Effector CD4-positive, alpha-beta T cell (primary cell): ENCODE data around the gene SUPT3H.

Source experiments
- DNase-seq: peaks from one replicate; pipeline ENCODE4 v3.0.0-alpha.2; 2020

The SUPT3H gene

GRCh38 chr6:45387236-45387635, 9.5 kb upstream of the SUPT3H start:
- DNase-seq, result no peak

GRCh38 chr6:45386501-45386900, 8.8 kb upstream of the SUPT3H start:
- no peak for DNase-seq

DNA sequence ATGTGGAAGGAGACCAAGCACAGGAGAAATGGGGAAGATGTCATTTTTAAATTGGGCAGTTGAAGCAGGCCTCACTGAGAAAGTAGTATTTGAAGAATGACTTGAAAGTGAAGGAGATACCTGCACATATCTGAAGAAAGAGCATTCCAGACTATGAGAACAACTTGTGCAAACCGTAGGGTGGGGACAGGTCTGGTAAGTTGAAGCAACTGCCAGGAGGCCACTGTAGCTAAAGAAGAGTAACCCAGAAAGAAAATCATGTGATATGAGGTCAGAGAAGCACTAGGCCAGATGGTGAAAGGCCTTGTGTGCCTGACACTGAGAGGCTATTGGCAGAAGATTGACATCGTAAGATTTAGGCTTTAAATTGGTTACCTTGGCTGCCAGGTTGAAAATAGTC, 4.7 kb upstream of the SUPT3H start:
- no peak for DNase-seq

DNA sequence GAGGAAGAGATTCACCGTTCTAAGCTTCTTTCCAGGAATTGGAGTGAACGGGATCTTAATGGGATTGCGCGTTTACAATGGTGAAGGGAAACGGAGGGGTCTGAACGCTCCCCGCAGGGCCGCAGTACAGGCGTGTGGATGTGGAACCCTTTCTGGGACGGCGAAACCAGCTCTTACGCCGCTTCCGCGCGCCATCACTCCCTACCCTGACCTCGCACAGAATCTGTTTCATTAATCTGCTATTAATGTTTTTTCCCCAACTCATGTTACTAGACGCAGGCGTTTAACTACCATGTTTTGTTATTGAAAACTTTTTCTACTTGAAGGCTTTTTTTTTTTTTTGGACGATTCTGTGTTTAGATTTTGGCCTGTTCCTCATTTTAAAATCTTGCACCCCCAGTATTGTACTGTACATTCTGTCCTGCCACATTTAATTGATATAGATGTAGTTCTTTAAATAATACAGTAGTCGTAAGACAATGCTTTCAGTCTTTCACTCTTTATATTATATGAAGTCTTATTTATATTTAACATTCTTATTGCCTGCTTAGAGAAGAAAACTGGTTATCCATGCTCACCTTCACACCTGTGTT, 696 bp upstream of the SUPT3H start:
- DNase-seq, result no peak

DNA sequence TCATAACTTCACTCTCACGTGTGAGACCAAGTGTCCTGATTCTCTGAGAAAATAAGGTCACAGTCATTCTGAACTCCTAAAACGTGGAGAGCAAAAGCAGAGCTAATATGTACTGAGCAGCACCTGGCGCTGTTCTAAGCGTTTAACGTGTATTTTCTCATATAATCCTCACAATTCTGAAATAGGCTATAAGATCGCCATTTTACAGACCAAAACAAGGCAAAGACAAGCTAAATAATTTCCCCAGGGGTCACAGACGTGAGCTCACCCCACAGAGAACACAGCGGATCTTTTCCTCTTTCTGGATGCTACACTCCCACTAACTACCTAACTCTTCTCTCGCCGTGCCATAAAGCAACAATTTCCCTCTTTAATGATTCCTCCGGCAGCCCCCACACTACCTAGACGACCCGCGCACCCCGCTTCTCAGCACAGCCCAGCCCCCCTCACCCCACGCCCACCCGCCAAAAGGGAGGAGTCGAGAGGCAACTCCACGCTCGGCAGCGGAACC, 636 bp downstream of the SUPT3H start:
- no peak for DNase-seq

DNA sequence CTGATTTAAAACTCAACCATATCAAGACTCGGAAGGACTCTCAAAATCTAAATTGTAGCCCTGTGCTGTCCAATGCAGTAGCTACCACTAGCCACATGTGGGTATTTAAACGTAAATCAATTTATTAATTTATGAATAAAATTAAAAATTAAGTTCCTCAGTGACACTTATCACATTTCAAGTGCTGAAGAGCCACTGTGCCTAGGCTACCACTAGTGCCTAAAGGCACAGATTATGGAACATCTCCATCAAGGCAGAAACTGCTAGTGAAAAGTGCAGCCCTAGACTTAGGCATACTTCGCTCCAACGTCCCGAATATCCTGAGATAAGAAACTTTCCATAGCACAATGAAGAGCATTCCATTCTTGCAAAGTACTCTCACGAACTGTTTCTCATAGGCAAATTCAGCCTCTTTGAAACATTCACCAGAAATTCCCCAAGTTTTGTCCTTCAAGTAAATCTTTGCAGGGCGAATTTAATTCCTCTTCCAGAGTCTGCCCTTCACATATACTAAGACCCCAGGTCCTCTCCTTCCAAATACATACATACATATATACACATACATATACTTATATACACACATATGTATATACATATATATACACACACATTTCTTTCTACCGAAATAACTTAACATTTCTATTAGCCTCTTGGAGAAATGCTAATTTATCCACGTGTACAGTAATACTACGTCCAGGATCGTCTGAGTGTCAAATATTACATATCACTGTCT, 1.3 kb downstream of the SUPT3H start:
- no peak for DNase-seq

- no peak for DNase-seq
These were observed 2.3 kb downstream of the SUPT3H start for GRCh38 chr6:45375449-45375848.

DNA sequence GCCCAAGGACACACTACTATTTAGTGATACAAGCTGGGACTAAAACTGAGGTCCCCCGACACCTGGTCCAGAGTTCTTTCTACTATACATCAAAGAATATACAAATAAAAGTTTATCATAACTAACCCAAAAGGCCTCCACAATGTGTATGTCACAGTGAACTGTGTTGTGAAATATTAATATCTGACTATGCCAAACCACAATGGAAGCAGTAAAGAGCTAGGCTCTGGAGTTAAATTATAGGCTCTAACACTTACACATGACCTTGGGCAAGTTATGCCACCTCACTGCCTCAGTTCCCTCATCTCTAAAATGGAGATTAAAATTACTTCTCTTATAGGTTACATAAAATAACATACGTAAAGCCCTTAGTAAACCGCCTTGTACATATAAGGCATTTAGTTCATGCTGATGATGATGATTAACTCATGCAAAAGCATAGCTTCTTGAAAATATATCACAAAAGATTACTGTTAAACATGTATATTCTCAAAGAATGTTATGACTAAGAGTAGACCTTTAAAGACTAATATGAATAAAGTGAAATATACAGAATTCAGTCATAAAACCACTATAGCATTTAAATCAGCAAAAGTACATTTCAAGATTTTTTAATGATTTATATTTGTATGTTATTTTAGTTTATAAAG, 5.7 kb downstream of the SUPT3H start:
- no peak for DNase-seq

GRCh38 chr6:45369870-45370269, 7.9 kb downstream of the SUPT3H start:
- no peak for DNase-seq

GRCh38 chr6:45367999-45368398, 9.7 kb downstream of the SUPT3H start:
- no peak for DNase-seq

DNA sequence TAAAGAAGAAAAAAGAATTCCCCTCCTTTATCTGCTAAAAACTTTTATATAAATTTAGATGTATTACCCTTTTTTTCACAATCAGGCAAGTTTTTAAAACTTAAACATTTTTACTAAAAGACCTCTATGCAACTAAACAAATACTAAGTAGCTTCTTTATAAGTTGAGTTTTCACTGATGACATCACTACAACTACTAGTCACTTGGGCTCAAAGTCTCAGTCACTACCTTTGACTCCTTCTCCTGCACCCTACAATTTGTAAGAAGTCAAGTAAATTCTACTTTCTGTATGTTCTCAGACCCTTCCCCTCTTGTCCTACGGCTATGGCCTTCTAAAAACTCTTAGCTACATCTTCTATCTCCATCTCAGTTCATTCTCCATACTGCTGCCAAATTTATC, 11.2 kb downstream of the SUPT3H start:
- DNase-seq, result no peak

DNA sequence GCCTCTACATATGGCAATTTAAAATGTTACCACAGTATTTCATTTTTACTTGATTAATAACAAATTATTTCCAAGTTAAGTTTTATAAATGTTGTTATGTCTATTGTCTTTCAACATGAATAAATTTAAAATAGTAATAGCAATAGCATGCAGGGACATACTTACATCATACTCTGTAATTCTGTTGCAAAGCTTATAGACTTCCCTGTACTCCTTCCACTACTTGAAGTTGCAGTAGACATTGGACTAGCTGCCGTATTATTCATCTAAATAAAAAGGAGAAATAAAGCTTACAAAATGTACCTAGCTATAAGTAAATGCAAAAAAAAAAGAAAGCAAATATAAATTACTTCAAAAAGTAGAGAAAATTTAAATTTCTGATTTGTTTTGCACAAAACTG, 12.7 kb downstream of the SUPT3H start:
- no peak for DNase-seq

- DNase-seq, result no peak
These were observed 13.3 kb downstream of the SUPT3H start for GRCh38 chr6:45364466-45364865.

DNA sequence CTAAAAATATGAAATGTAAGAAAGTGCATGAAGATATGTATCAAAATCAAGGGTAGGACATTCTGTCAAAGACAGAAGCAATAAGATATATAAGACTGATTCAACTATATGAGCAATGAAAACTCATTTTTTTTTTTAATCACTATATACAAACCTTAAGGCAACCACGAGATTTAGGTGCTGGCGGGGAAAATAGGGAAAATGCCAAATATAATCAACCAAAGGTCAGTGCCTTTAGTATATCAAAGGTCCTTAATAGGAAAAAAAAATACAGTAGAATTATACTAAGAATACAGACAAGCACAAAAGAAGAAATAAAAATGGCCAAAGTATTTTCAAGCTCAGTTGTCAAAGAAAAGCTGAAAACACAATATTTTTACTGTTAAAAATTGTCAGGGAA, 24.1 kb downstream of the SUPT3H start:
- no peak for DNase-seq

DNA sequence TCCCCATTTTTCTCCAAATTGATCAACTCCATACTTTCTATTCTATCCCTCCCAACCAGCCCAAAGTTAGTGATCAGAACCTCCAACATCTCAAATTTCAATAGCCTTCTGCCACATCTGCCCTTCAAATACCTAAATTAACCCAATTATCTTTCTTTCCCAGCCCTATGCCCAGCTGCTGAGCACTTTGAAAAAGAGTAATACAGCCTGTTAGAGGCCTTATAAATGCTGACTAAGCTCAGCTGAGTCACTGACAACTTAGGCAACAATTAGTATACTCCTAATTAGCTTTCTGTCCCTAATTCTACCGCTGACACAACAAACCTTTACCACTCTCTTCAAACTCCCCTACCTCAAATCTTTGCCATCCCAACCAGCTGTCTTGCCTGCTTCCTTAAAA, 26.1 kb downstream of the SUPT3H start:
- DNase-seq, result no peak

GRCh38 chr6:45351076-45351475, 26.7 kb downstream of the SUPT3H start:
- no peak for DNase-seq

DNA sequence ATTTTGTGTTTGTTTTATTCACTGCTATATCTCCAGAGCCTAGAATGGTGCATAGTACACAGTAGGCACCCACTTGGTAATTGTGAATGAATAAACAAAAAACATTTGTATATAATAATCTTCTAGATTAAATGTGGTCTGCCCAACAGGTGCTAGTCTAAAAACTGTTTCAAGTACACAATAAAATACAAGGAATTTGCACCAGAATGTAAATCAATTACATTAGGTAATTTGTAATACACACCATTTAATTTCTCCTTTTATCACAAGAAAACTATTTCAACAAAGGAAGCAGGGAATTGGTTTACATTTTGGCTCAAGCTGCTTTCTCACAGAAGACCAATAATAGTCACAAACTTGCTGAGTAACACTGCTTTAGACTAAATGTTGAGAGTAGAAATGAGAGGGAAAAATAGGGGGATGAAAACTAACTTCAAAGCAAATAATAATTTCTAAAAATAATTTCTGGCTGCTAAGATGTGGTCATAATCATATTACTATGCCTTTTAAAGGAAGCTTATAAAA, 27.5 kb downstream of the SUPT3H start:
- DNase-seq, result no peak

DNA sequence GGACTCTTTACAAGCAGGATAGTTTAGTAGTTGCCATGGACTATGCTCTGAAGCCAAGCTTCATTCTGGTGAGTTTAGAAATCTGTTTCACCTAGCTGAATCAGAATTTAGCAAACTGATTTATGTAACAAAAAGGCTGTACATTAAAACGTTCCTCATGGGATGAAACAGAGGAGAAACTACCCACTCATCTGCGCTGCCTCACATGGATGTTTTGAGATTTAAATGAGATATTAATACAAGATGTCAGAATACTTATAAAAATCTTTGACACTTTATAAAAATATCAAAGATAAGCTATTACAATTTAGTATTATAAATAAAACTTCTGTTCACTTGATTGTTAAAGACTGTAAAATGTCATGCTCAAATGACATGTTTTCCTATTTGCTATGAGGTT, 32.8 kb downstream of the SUPT3H start:
- no peak for DNase-seq

GRCh38 chr6:45328523-45328922, 49.2 kb downstream of the SUPT3H start:
- DNase-seq, result no peak

GRCh38 chr6:45327956-45328522, 49.7 kb downstream of the SUPT3H start, which contains the start of gene RUNX2:
Gene RUNX2, plus strand, starts transcription at chr6:45328330. Its CDS starts 397 bp downstream, at chr6:45328727.
- DNase-seq, result no peak

GRCh38 chr6:45326698-45327417, 50.9 kb downstream of the SUPT3H start:
- no peak for DNase-seq

- no peak for DNase-seq
These were observed 54.0 kb downstream of the SUPT3H start for GRCh38 chr6:45323656-45324224.
